A549 treated with AZD9567 at 1 μM for 4 hours (cell line): Measurements from ENCODE around the gene PMS2. TPM values are rescaled to one million over a fixed set of nuclear protein-coding genes. Genes with fewer than 3 reads are reported as not detected.

Source experiments
- total RNA-seq: library from RNA; stranded (reverse); fragments of 200-300 nt; extraction: Qiagen RNA extraction; gene quantifications from 5 replicates; pipeline ENCODE4 v1.2.3, GENCODE V29; 2022; ENCODE audit not compliant: insufficient read depth

Gene PMS2, protein sequence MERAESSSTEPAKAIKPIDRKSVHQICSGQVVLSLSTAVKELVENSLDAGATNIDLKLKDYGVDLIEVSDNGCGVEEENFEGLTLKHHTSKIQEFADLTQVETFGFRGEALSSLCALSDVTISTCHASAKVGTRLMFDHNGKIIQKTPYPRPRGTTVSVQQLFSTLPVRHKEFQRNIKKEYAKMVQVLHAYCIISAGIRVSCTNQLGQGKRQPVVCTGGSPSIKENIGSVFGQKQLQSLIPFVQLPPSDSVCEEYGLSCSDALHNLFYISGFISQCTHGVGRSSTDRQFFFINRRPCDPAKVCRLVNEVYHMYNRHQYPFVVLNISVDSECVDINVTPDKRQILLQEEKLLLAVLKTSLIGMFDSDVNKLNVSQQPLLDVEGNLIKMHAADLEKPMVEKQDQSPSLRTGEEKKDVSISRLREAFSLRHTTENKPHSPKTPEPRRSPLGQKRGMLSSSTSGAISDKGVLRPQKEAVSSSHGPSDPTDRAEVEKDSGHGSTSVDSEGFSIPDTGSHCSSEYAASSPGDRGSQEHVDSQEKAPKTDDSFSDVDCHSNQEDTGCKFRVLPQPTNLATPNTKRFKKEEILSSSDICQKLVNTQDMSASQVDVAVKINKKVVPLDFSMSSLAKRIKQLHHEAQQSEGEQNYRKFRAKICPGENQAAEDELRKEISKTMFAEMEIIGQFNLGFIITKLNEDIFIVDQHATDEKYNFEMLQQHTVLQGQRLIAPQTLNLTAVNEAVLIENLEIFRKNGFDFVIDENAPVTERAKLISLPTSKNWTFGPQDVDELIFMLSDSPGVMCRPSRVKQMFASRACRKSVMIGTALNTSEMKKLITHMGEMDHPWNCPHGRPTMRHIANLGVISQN
- total RNA-seq: 10.5 to 12.7 TPM (median 12.1 TPM) in 5 replicates

DNA sequence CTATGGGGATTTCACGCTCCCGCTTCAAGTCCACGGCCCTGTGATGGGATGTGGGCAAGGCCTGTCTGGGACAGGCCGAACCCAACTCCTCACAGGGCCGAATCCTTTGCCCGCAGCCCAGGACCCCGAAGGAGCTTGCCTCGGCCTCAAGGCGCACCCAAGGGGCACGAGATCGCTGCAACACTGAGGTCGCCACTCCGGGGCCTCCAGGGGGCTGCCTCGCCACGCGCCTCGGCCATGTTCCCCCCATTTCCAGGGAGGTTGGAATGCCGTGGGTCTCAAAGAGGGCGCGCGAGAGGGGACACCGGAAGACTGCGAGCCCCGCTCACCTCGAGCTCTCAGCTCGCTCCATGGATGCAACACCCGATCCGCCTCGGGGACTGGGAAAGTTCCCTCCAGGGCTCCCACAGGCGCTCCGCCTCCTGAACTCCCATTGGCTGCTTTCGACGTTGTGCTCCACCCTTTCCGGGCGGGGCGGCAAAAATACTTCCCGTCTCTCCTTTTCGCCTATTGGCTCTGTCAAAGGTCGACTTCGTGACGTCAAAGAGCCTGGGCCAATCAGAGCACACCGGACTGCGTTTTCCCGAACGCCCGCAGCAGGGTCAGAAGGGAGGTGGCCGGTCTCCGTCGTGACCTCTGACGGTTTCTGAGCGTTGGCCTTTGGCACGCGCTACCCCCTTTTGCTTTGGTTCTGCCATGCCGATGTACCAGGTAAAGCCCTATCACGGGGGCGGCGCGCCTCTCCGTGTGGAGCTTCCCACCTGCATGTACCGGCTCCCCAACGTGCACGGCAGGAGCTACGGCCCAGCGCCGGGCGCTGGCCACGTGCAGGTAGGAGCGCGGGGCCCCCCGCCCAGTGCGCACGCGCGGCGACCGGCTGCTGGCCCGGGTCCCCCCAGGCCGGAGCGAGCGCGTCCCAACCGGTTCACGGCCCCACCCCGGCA, at the start of gene PMS2, which contains the start of gene AIMP2:
Gene PMS2 (minus strand): TSS at position 382 of the 944 bp plus-strand sequence. CDS start 30 bp downstream, at position 352.
Gene AIMP2 (plus strand): TSS at position 605 of the 944 bp plus-strand sequence. CDS start 92 bp downstream, at position 697.

DNA sequence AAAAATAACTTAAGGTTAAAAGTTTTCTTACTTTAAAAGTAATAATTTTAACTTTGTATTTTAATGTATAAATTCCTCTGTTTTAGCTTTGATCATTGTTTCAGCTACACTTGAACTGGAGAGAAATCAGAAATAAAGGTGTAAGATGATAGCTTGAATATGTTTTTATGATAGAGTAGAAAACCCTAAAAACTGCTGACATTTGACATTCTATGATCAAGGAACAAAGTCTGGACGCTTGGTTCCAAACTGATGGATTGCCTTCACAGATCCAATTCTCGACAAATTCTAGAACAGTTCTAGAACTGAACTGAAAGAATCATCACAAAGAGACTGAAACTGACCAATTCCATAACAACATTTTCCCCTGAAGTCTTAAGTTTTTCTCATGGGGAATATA, 22.1 kb upstream of the PMS2 start, which contains the start of gene ANKRD61:
Gene ANKRD61 (plus strand): TSS at position 389 of the 400 bp plus-strand sequence. CDS start 0 bp downstream, at position 389.

DNA sequence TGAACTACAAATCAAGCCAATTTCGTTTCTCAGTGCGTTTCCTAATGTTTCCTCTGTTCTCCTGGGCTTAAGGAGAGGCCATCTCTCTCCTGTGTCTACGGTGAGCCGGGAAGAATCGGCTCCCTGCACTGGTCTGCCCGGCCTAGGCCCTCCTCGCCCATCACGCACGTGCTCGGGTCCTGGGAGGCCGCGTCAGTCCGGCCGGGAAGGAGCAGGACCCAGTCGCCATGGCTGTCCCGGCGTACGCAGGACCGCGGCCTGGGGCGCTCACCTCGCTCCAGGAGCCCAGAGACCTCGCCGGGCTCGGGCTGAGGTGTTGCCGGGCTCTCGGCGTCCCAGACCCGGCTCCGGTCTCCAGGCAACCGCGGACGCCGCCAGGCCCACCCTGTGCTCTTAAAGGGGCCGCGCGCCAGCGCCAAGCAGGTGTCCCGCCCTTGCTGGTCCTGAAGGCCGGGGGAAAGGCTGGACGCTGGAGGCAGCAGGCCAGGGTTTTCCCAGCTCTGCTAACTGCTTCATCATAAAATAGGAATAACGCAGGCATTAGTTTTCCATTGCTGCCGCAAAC, 38.4 kb downstream of the PMS2 start, which contains the start of gene RSPH10B:
Gene RSPH10B (minus strand): TSS at position 343 of the 565 bp plus-strand sequence. CDS start 3,573 bp downstream, outside the sequence.

Other genes starting within 250 kb of the PMS2 start
- gene RNF216, start 227.4 kb downstream of the PMS2 start, total RNA-seq: 22.9 to 26.3 TPM (median 25.9 TPM) in 5 replicates
- gene OCM, start 128.3 kb downstream of the PMS2 start, total RNA-seq: not detected in 5 replicates
- gene CCZ1, start 110.3 kb downstream of the PMS2 start, total RNA-seq: 78.7 to 87.4 TPM (median 79.9 TPM) in 5 replicates
- 0.05 to 0.14 TPM (median 0.07 TPM) in 4 of 5 replicates, not detected in the other for gene RSPH10B, start 38.4 kb downstream of the PMS2 start, total RNA-seq
- gene AIMP2, start 223 bp upstream of the PMS2 start, total RNA-seq: 96.4 to 100 TPM (median 98.4 TPM) in 5 replicates
- gene ANKRD61, start 22.3 kb upstream of the PMS2 start, total RNA-seq: 0.37 to 1.7 TPM (median 0.59 TPM) in 5 replicates
- 68.9 to 96.7 TPM (median 80.8 TPM) in 5 replicates for gene EIF2AK1, start 50.1 kb upstream of the PMS2 start, total RNA-seq
- gene USP42, start 95.9 kb upstream of the PMS2 start, total RNA-seq: 4.6 to 8.4 TPM (median 7.9 TPM) in 5 replicates